ENCODE results near the gene PLCB1. TPM values are rescaled to one million over a fixed set of nuclear protein-coding genes. Genes with fewer than 3 reads are reported as not detected.

The PLCB1 gene
- total RNA-seq, 1 donor from 2014 or later, result 58.5 TPM

DNA sequence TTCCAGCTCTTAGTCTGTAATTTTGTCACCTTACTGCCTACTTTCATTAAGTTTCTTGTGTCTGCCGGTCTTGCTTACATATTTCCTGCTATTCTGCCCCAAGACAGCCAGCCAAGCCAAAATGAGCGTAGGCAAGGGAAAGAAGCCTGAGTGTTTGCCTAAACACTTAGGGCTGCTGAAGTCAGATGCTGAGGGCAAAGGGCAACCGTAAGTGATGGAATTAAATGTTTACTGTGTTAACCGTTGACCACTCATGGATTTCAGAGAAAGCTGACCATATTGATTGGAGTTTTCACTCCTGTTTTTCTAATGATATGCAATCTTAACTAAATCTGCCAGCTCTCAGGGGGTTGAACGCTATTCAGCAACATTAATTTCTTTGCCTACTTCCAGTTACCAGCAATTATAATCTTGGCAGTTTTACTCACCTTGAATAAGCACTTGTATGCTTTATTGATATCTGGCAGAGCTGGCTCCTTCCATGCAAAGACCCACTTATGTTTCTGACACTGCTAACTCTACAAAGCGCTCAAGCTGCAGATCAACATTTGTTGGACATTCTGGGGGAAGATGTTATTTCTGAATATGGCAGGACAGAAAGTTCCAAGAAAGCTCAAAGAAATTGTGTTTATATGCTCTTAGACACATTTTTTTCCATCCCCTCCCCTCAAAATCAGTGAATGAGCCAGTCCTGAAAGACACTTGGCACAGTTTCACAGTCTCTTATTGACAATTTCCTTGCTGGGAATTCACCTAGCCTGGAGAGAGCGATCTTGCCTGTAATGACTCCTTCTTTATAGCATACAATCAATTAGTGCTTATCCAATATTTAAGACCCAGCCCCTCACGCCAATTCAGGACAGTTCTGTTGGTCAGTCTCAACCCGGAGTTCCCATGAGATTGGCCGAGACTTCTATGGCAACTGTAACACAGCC lies 183.8 kb downstream of the PLCB1 start:
- no peak for ATAC-seq
- DNase-seq (ENCODE audit: low spot score), result no peak
- intact Hi-C loops (cut with DNase I), result no loop called here

- DNase-seq (ENCODE audit: low spot score) (no peak), ATAC-seq (no peak)
- intact Hi-C loops (cut with DNase I), result no loop called here
These were observed 185.4 kb downstream of the PLCB1 start for GRCh38 chr20:8317448-8317847.

DNA sequence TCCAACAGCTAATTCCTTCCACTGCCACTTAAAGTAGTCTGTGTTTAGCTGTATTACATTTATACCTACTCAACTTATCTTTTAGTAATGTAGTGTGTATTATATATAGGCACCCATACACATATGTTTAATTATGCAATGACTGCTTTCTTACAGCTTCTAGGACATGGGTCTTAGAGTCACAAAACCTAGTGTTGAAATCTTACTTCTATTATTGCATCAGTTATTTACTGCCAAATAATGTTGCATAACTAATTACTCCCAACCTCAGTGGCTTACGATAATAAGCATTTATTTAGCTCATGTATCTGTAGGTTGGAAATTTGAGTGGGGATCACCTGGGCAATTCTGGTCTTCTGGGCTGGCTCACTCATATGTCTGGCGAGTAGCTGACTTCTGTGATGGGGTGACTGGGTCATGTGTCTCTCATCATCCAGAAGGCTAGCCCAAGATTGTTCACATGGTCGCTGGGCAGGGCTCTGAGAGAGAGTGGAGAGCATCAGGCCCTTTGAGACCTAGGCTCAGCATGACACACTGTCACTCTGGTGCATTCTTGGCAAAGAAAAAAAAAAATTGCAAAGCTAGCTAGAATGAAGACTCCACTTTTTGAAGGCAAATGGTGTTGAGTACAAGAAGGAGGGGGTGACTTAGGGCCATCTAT lies 187.0 kb downstream of the PLCB1 start:
- DNase-seq (ENCODE audit: low spot score) (no peak), ATAC-seq (peak; percentile 17)
- intact Hi-C loops (cut with DNase I), result no loop called here

DNA sequence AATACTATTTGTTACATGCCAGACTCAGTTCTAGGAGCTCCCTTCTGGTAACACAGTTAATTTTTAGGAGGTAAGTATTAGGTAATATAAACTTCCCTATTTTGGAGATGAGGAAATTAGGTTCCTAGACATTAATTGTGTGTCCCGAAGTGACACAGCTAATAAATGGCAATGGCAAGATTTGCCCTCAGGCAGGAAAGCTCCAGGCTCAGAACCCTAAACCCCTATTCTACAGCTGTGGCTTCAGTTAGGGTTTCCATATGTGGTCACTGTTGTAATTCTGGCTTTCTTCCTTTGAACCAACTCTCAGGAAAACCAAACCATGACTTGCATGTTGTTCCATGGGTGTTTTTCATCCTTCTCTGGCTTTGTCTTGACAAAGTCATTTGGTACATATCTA lies 188.2 kb downstream of the PLCB1 start:
- no peak for ATAC-seq
- DNase-seq (ENCODE audit: low spot score), result no peak
- intact Hi-C loops (cut with DNase I), result no loop called here

GRCh38 chr20:8321001-8321400 lies 188.9 kb downstream of the PLCB1 start:
- intact Hi-C loops (cut with DNase I), result no loop called here
- ATAC-seq (no peak), DNase-seq (ENCODE audit: low spot score) (no peak)

- intact Hi-C loops (cut with DNase I), result no loop called here
- ATAC-seq (no peak), DNase-seq (ENCODE audit: low spot score) (no peak)
These were observed 190.7 kb downstream of the PLCB1 start for GRCh38 chr20:8322662-8323217.

GRCh38 chr20:8326191-8326590 lies 194.1 kb downstream of the PLCB1 start:
- DNase-seq (ENCODE audit: low spot score), result no peak
- intact Hi-C loops (cut with DNase I), result no loop called here
- ATAC-seq, result no peak

- intact Hi-C loops (cut with DNase I), result no loop called here
- DNase-seq (ENCODE audit: low spot score) (no peak), ATAC-seq (no peak)
These were observed 194.8 kb downstream of the PLCB1 start for GRCh38 chr20:8326899-8327298.

DNA sequence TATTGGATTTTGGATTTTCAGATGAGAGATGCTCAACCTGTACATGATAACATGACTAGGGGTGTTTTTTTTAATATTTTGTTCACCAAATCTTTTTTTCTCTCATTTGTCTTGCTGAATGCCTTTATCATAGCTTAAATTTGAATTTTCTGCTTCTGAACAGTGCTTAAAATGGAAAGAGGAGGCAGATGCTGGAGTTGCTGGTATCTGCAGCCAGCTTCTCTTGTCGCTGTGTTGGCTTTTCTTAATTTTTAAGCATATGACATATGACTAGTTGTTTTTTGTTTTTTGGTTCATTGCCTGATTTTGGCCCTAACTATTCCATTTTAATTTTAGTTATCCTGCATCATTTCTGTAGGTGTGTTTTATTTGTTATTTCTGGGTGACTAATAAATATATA lies 196.1 kb downstream of the PLCB1 start:
- intact Hi-C loops (cut with DNase I), result no loop called here
- no peak for DNase-seq (ENCODE audit: low spot score)

DNA sequence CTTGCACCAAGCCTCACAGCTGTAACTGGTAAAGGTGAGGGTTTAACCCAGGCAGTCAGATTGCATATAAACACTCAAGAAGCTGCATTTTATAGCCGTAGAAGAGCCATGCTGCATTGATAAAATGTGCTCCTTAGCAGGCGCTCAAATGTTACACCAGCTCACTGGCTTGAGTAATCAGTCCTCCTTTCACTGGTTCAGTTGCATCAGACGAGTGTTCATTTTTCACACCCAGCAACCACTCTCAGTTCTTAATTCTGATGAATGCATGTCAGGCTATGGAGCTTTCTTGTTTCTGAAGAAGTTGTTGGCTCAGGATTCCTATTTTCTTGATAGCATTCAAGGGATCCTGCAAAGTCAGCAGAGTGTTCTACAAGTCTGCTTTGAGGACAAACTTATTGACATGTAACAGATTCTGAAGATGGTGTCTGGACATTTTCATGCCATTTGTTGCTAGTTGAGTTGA lies 198.3 kb downstream of the PLCB1 start:
- intact Hi-C loops (cut with DNase I), result no loop called here
- no peak for ATAC-seq
- DNase-seq (ENCODE audit: low spot score), result no peak

More for the DNA sequence above, 196.1 kb downstream of the PLCB1 start:
- ATAC-seq, result no peak

DNA sequence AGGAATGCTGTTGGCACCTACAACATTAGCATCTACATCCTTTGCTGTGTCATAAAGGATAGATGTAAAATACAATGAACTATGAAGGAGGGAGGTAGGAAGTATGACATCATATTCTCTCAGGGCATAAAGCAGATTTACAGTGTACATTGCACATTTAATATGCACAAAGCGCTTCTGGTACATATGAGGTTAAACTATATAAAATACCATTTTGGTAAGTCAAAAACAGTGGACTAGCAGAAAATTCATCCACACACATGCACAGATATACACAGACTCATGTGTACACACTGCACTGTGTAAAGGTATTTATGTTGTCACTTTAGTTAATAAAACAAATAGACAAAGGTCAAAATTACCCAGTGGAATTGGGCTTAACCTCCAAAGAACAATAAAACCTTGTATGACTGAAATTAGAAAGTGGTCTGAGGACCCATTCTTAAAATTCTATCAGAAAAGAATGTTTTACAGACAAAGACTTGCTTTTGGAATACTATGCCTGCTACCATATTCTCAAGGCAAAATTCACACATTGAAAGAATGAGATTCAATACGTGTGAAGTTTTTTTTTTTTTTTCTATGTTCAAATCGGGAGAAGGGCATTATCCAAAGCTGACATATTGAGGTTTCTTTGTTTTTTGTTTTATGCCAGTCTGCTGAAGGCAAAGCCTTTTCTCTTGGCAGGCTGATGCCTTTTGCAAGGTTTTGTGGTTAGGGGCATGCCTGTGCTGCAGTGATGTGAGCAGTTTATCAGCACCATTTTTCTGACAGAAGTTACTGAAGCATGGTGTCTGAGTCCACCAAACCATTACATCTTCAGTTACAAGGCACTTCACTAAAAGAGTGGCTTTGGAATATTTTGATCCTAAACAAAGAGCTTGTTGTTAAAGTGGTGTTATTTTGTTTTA lies 199.0 kb downstream of the PLCB1 start:
- no peak for ATAC-seq
- intact Hi-C loops (cut with DNase I), result no loop called here
- DNase-seq (ENCODE audit: low spot score), result no peak

- ATAC-seq (no peak), DNase-seq (ENCODE audit: low spot score) (no peak)
- intact Hi-C loops (cut with DNase I), result no loop called here
These were observed 199.8 kb downstream of the PLCB1 start for GRCh38 chr20:8331740-8332412.

- ATAC-seq, result no peak
- intact Hi-C loops (cut with DNase I), result no loop called here
- no peak for DNase-seq (ENCODE audit: low spot score)
These were observed 202.6 kb downstream of the PLCB1 start for GRCh38 chr20:8334641-8335040.

GRCh38 chr20:8335059-8335458 lies 203.0 kb downstream of the PLCB1 start:
- intact Hi-C loops (cut with DNase I), result no loop called here
- ATAC-seq (no peak), DNase-seq (ENCODE audit: low spot score) (no peak)

DNA sequence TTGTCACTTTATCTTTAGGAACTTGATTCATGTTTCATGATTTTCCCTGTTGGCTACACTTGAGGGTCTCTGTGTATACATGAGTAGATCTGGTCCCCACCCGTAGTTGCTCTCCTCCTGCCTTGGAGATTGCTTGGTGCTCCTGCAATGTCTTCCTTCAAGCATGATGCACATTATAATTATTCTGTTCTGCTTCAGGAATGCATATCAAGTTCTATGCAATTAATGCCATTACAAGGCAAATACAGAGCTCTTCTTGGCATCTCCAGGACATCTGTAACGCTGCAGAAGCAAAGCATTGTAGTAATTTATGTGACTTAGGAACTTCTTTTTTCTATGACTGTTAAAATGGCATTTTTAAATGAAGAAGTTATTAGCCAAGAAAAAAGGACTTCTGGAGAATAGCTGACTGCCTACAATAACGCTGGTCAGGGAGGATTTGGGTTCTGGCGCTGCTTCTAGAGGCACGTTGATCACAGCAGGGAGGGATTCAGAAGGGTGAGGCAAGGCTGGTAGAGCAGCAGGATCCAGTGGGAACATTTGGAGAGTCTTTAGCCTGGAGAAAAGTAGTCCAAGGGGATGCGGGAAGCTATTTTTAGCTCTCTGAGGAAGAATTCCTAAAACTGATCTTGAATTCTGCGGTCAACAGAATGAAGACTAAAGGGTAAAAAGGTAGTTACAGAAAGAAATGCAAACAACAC lies 203.6 kb downstream of the PLCB1 start:
- ATAC-seq (no peak), DNase-seq (ENCODE audit: low spot score) (no peak)
- intact Hi-C loops (cut with DNase I), result no loop called here

- intact Hi-C loops (cut with DNase I), result no loop called here
- no peak for ATAC-seq
- DNase-seq (ENCODE audit: low spot score), result no peak
These were observed 207.3 kb downstream of the PLCB1 start for GRCh38 chr20:8339349-8339748.

DNA sequence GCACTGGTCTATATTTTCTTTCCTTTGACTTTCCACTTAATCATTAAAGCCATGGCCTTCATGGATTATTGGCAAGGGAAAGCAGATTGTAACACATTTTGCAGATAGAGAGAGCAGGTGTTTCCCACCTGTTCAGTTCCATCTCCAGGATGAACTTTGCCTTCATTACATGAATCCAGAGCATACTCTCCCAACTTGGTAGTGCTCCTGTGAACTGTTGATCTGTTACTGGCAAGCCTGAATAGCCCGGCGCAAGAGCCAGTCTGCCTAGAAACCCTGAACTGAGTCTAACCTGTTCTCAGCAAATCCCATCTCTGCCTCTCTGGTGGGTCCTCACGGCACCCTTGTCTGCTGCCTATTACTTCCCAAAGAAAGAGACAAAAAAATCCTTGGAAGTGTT lies 210.3 kb downstream of the PLCB1 start:
- ATAC-seq, result no peak
- DNase-seq (ENCODE audit: low spot score), result no peak
- intact Hi-C loops (cut with DNase I), result no loop called here

- DNase-seq (ENCODE audit: low spot score) (no peak), ATAC-seq (no peak)
- intact Hi-C loops (cut with DNase I), result no loop called here
These were observed 212.0 kb downstream of the PLCB1 start for GRCh38 chr20:8344106-8344505.

All from sciatic nerve (tissue), 2 donors.